Spinal cord (tissue), 10 donors: ENCODE results near the gene SUSD3. TPM values are rescaled to one million over a fixed set of nuclear protein-coding genes. Genes with fewer than 3 reads are reported as not detected.
"Not testable (repeated sequence)": the region's sequence is repeated elsewhere in the genome, so short reads cannot be mapped to it uniquely, and the experiment has no call there.

Source experiments
- DNase-seq, 6 donors: peaks; one replicate each; pipeline versions ENCODE4 v3.0.0 to v3.0.0-alpha.2; 2013 to 2015; ENCODE audit warnings: low spot score in 6 of 6, low read depth in 4 of 6
- H3K27ac ChIP-seq: one replicate; pipeline ENCODE4 v1.5.1; 2013; ENCODE audit warnings: low read depth, low read length, control low read depth
- H3K27me3 ChIP-seq: one replicate; pipeline ENCODE4 v1.6.1; 2013; ENCODE audit warnings: low read length; ENCODE audit not compliant: control insufficient read depth, insufficient read depth
- H3K36me3 ChIP-seq: one replicate; pipeline ENCODE4 v1.6.1; 2013; ENCODE audit warnings: low read length; ENCODE audit not compliant: control insufficient read depth, insufficient read depth
- H3K4me1 ChIP-seq: one replicate; pipeline ENCODE4 v1.6.1; 2013; ENCODE audit warnings: low read length; ENCODE audit not compliant: control insufficient read depth, insufficient read depth
- H3K4me3 ChIP-seq: one replicate; pipeline ENCODE4 v1.5.1; 2013; ENCODE audit warnings: low read depth, low read length, control low read depth
- H3K9me3 ChIP-seq: one replicate; pipeline ENCODE4 v1.6.1; 2013; ENCODE audit warnings: low read length; ENCODE audit not compliant: control insufficient read depth, insufficient read depth
- WGBS: methylation state at CpG from one replicate; pipeline ENCODE4 v1.1.5; 2013; ENCODE audit warnings: missing lambda C conversion rate; ENCODE audit not compliant: insufficient coverage; 5-methylcytosine and 5-hydroxymethylcytosine counted together
- polyA plus RNA-seq, 2 donors: library from polyadenylated mRNA; unstranded; fragments of 120-200 nt; gene quantifications; one replicate each; pipeline ENCODE4 v1.2.1, GENCODE V29; 2013; ENCODE audit not compliant: insufficient read length in 2 of 2
- total RNA-seq, 2 donors: library from RNA; depleted of rRNA in 1 of 2; stranded (reverse); fragments of 120-200 nt in 1 of 2; fragments of >200 nt in 1 of 2; gene quantifications; one replicate each; pipeline versions ENCODE4 v1.2.3 to v1.2.4, GENCODE V29; 2013 to 2014
- donor health status: healthy.

The SUSD3 gene
- total and polyA plus RNA-seq, 4 donors: 3.1 to 6.3 (median 4.9) TPM

- Histone ChIP-seq H3K36me3 (peaks cover 71% of the 10 kb centered on the region), H3K9me3 (no peaks in the 10 kb centered on the region), H3K27ac (no peak overlapping the region), H3K27me3 (no peaks in the 10 kb centered on the region), H3K4me1 (peaks cover 7% of the 10 kb centered on the region), H3K4me3 (no peak overlapping the region)
- WGBS: 84% methylated on average over 10 of the region's 13 CpGs
- DNase-seq: no peak
Observed at GRCh38 chr9:93112864-93113389, 54.4 kb downstream of the SUSD3 start.

- no peaks in the 10 kb centered on the region for H3K9me3 ChIP-seq
- WGBS: 85% methylated on average over 17 of the region's 17 CpGs
- no peaks in the 10 kb centered on the region for H3K27me3 ChIP-seq
- peaks cover 2% of the 10 kb centered on the region for H3K4me1 ChIP-seq
- no peak overlapping the region for H3K27ac ChIP-seq
- no peak overlapping the region for H3K4me3 ChIP-seq
- H3K36me3 ChIP-seq: peaks cover 58% of the 10 kb centered on the region
- DNase-seq: no peak
Observed at GRCh38 chr9:93114169-93114983, 55.9 kb downstream of the SUSD3 start.

- no peak overlapping the region for H3K4me3 ChIP-seq
- peaks cover 59% of the 10 kb centered on the region for H3K36me3 ChIP-seq
- H3K27me3 ChIP-seq: no peaks in the 10 kb centered on the region
- peaks cover 8% of the 10 kb centered on the region for H3K4me1 ChIP-seq
- DNase-seq: no peak
- H3K9me3 ChIP-seq: no peaks in the 10 kb centered on the region
- no peak overlapping the region for H3K27ac ChIP-seq
- WGBS: 89% methylated on average over 5 of the region's 5 CpGs
Observed at GRCh38 chr9:93114984-93115335, 56.5 kb downstream of the SUSD3 start.

GRCh38 chr9:93115486-93116071, 57.1 kb downstream of the SUSD3 start:
- Histone ChIP-seq H3K27me3 (no peaks in the 10 kb centered on the region), H3K27ac (no peak overlapping the region), H3K36me3 (peaks cover 58% of the 10 kb centered on the region), H3K4me1 (peaks cover 14% of the 10 kb centered on the region), H3K9me3 (no peaks in the 10 kb centered on the region), H3K4me3 (no peak overlapping the region)
- WGBS: 16% methylated on average over 3 of the region's 3 CpGs
- DNase-seq: no peak

GRCh38 chr9:93116072-93116961, 57.8 kb downstream of the SUSD3 start:
- 55% methylated on average over 15 of the region's 17 CpGs for WGBS
- no peaks in the 10 kb centered on the region for H3K27me3 ChIP-seq
- peaks cover 22% of the 10 kb centered on the region for H3K4me1 ChIP-seq
- peak in 1 of 6 donors; percentile 35 for DNase-seq
- no peak overlapping the region for H3K27ac ChIP-seq
- H3K36me3 ChIP-seq: peaks cover 58% of the 10 kb centered on the region
- H3K4me3 ChIP-seq: no peak overlapping the region
- H3K9me3 ChIP-seq: no peaks in the 10 kb centered on the region

GRCh38 chr9:93117521-93117920, 59.0 kb downstream of the SUSD3 start:
- H3K27me3 ChIP-seq, DNase-seq, H3K9me3 ChIP-seq, H3K27ac ChIP-seq, H3K4me3 ChIP-seq: not testable (repeated sequence)
- peaks cover 58% of the 10 kb centered on the region for H3K36me3 ChIP-seq
- H3K4me1 ChIP-seq: peaks cover 24% of the 10 kb centered on the region
- WGBS: 78% methylated on average over 6 of the region's 9 CpGs

GRCh38 chr9:93117924-93118862, 59.7 kb downstream of the SUSD3 start:
- H3K4me1 ChIP-seq: peaks cover 24% of the 10 kb centered on the region
- H3K27ac ChIP-seq: no peak overlapping the region
- DNase-seq: no peak
- peaks cover 58% of the 10 kb centered on the region for H3K36me3 ChIP-seq
- 98% methylated on average over 11 of the region's 12 CpGs for WGBS
- H3K9me3 ChIP-seq: no peaks in the 10 kb centered on the region
- no peak overlapping the region for H3K4me3 ChIP-seq
- no peaks in the 10 kb centered on the region for H3K27me3 ChIP-seq

GRCh38 chr9:93118863-93119702, 60.6 kb downstream of the SUSD3 start:
- WGBS: 87% methylated on average over 12 of the region's 12 CpGs
- H3K4me1 ChIP-seq: peaks cover 24% of the 10 kb centered on the region

More at GRCh38 chr9:93118863-93119702, 60.6 kb downstream of the SUSD3 start:
- Histone ChIP-seq H3K36me3 (peaks cover 58% of the 10 kb centered on the region), H3K27ac (no peak overlapping the region), H3K27me3 (no peaks in the 10 kb centered on the region), H3K9me3 (no peaks in the 10 kb centered on the region), H3K4me3 (no peak overlapping the region)
- no peak for DNase-seq
